GM19240 (cell line): ENCODE results near the gene OR2T35.

ENCODE experiments used
- DNase-seq: peaks from one replicate; pipeline ENCODE4 v3.0.0; 2011; ENCODE audit warnings: low spot score; ENCODE audit not compliant: insufficient read length

The OR2T35 gene

GRCh38 chr1:248625971-248626370 is 19.1 kb downstream of the OR2T35 start:
- DNase-seq = no peak

- DNase-seq = no peak
These were observed 19.9 kb downstream of the OR2T35 start for GRCh38 chr1:248625166-248625565.

GRCh38 chr1:248622570-248623001 is 22.5 kb downstream of the OR2T35 start:
- no peak for DNase-seq

- DNase-seq = no peak
These were observed 23.3 kb downstream of the OR2T35 start for GRCh38 chr1:248621770-248622169.

- DNase-seq = no peak
These were observed 26.2 kb downstream of the OR2T35 start for GRCh38 chr1:248618878-248619277.

GRCh38 chr1:248618119-248618518 is 27.0 kb downstream of the OR2T35 start:
- no peak for DNase-seq

- no peak for DNase-seq
These were observed 31.3 kb downstream of the OR2T35 start for GRCh38 chr1:248613742-248614141.

- DNase-seq = no peak
These were observed 33.1 kb downstream of the OR2T35 start for GRCh38 chr1:248611883-248612414.

- DNase-seq = no peak
These were observed 34.8 kb downstream of the OR2T35 start for GRCh38 chr1:248610301-248610700.

- no peak for DNase-seq
These were observed 45.7 kb downstream of the OR2T35 start for GRCh38 chr1:248599396-248599795.

- DNase-seq = no peak
These were observed 47.5 kb downstream of the OR2T35 start, which contains the start of gene OR2T10 for GRCh38 chr1:248597589-248597988. Gene OR2T10, minus strand, starts transcription at chr1:248597700. Its CDS starts 3,932 bp downstream, at chr1:248593768.

GRCh38 chr1:248596615-248597014 is 48.5 kb downstream of the OR2T35 start:
- no peak for DNase-seq

GRCh38 chr1:248593226-248593625 is 51.9 kb downstream of the OR2T35 start:
- DNase-seq = no peak

GRCh38 chr1:248592655-248593054 is 52.4 kb downstream of the OR2T35 start:
- no peak for DNase-seq

GRCh38 chr1:248590055-248590454 is 55.0 kb downstream of the OR2T35 start:
- DNase-seq = no peak

GRCh38 chr1:248589334-248589733 is 55.7 kb downstream of the OR2T35 start:
- no peak for DNase-seq
